ENCODE measurements around the gene ALDH1A1. TPM values are rescaled to one million over a fixed set of nuclear protein-coding genes. Genes with fewer than 3 reads are reported as not detected.

The ALDH1A1 gene
- polyA plus RNA-seq, 3 donors = 28.6 to 117 (median 105) TPM

DNA sequence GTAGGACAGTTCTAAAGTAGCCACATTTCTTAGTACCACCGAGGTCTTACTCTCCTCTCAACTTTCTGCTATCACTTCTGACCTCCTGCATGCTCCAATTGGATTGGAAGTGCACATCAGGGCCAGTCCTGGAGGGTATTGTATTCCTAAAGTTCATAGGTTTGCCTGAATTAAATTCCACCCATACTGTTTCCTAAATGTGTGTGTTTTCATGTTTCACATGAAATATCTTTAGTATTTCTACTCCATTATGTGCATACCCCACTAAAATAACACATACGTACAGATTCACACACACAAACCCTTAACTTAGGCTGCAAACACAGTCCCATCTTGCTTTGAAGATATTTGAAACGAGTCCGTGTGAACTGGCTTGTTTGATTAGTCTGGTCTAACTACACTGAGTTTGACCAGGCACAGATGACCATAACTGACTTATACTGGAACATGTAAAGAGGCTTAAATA is 24.8 kb downstream of the ALDH1A1 start:
- Histone ChIP-seq H3K9ac (ENCODE audit: insufficient read depth, low read length, poor library complexity, severe bottlenecking) (no peak overlapping the region), H3K27ac (ENCODE audit: low read depth in 1 of 2, low read length in 2 of 2) (no peak overlapping the region), H3K4me2 (replicated peaks; ENCODE audit: extremely low read depth, low read length, poor library complexity, severe bottlenecking) (no peak overlapping the region), H4K20me1 (ENCODE audit: insufficient read depth, low read length) (no peaks in the 10 kb centered on the region), H3K4me1 (ENCODE audit: control insufficient read depth in 1 of 2, insufficient read depth in 2 of 2, low read length in 2 of 2) (peaks cover 22 to 29% of the 10 kb centered on the region in 2 donors), H2AFZ (ENCODE audit: insufficient read depth, low read depth, low read length, poor library complexity, severe bottlenecking) (no peak overlapping the region), H3K27me3 (ENCODE audit: control insufficient read depth in 2 of 2, insufficient read depth in 2 of 2, low read length in 2 of 2) (no peaks in the 10 kb centered on the region), H3K79me2 (ENCODE audit: insufficient read depth, low read length) (no peaks in the 10 kb centered on the region), H3K36me3 (replicated peaks in 1 of 2; ENCODE audit: control insufficient read depth in 1 of 2, insufficient read depth in 2 of 2, low read length in 2 of 2) (peaks cover 0 to 6% of the 10 kb centered on the region in 2 donors), H3K9me3 (replicated peaks in 1 of 2; ENCODE audit: control insufficient read depth in 1 of 2, insufficient read depth in 1 of 2, low read length in 2 of 2) (no peaks in the 10 kb centered on the region), H3K4me3 (replicated peaks in 1 of 3; ENCODE audit: low read depth in 2 of 3, low read length in 3 of 3) (no peak overlapping the region)
- Mint-ChIP-seq H3K27me3 (ENCODE audit: low read depth in 3 of 3) (no peaks in the 10 kb centered on the region), H3K36me3 (peaks cover 26 to 50% of the 10 kb centered on the region in 2 donors), H3K4me1 (peaks cover 25% of the 10 kb centered on the region), H3K4me3 (no peak overlapping the region), H3K9me3 (peaks cover 0 to 3% (median 0%) of the 10 kb centered on the region in 7 donors), H3K27ac (no peak overlapping the region)
- no peak for DNase-seq
- WGBS (ENCODE audit: insufficient coverage) = no CpG with 5 or more reads among the region's 4 CpGs
- intact Hi-C loops (cut with micrococcal nuclease) = no loop called here
- TF ChIP-seq, protein P1, sequence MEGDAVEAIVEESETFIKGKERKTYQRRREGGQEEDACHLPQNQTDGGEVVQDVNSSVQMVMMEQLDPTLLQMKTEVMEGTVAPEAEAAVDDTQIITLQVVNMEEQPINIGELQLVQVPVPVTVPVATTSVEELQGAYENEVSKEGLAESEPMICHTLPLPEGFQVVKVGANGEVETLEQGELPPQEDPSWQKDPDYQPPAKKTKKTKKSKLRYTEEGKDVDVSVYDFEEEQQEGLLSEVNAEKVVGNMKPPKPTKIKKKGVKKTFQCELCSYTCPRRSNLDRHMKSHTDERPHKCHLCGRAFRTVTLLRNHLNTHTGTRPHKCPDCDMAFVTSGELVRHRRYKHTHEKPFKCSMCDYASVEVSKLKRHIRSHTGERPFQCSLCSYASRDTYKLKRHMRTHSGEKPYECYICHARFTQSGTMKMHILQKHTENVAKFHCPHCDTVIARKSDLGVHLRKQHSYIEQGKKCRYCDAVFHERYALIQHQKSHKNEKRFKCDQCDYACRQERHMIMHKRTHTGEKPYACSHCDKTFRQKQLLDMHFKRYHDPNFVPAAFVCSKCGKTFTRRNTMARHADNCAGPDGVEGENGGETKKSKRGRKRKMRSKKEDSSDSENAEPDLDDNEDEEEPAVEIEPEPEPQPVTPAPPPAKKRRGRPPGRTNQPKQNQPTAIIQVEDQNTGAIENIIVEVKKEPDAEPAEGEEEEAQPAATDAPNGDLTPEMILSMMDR (IDR thresholded peaks at IDR 0.05) = no peak

DNA sequence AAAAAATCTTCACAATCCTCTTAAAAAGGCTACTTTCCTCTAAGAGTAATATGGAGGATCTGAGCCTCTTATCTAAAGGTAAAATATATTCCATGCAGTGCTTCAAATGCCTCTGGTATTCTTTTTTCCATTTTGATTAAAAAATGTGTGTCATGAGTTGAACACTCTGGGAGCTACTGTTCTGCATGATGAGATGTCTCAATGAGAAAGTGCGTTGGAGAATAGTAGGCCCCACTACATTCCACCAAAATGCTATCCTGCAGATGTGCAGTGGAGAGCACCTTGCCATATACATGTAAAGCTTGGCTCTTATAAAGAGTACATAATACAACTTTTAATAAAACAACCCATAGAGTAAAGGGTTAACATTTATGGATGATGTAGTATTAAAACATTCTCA is 26.3 kb downstream of the ALDH1A1 start:
- peak overlapping the region in 5 of 7 donors; percentile 90 to 97 (median 94) for H3K27ac Mint-ChIP-seq
- Histone ChIP-seq H3K4me1 (ENCODE audit: control insufficient read depth in 1 of 2, insufficient read depth in 2 of 2, low read length in 2 of 2) (peaks cover 22 to 29% of the 10 kb centered on the region in 2 donors), H3K4me3 (replicated peaks in 1 of 3; ENCODE audit: low read depth in 2 of 3, low read length in 3 of 3) (no peak overlapping the region), H3K36me3 (replicated peaks in 1 of 2; ENCODE audit: control insufficient read depth in 1 of 2, insufficient read depth in 2 of 2, low read length in 2 of 2) (peaks cover 0 to 6% of the 10 kb centered on the region in 2 donors), H3K27ac (ENCODE audit: low read depth in 1 of 2, low read length in 2 of 2) (peak overlapping the region in 1 of 2 donors; percentile 87), H3K27me3 (ENCODE audit: control insufficient read depth in 2 of 2, insufficient read depth in 2 of 2, low read length in 2 of 2) (no peaks in the 10 kb centered on the region), H3K9ac (ENCODE audit: insufficient read depth, low read length, poor library complexity, severe bottlenecking) (no peak overlapping the region), H3K9me3 (replicated peaks in 1 of 2; ENCODE audit: control insufficient read depth in 1 of 2, insufficient read depth in 1 of 2, low read length in 2 of 2) (no peaks in the 10 kb centered on the region), H3K79me2 (ENCODE audit: insufficient read depth, low read length) (no peaks in the 10 kb centered on the region), H4K20me1 (ENCODE audit: insufficient read depth, low read length) (no peaks in the 10 kb centered on the region), H3K4me2 (replicated peaks; ENCODE audit: extremely low read depth, low read length, poor library complexity, severe bottlenecking) (no peak overlapping the region), H2AFZ (ENCODE audit: insufficient read depth, low read depth, low read length, poor library complexity, severe bottlenecking) (no peak overlapping the region)
- H3K4me1 Mint-ChIP-seq = peaks cover 25% of the 10 kb centered on the region
- no CpG with 5 or more reads among the region's 1 CpG for WGBS (ENCODE audit: insufficient coverage)
- no peaks in the 10 kb centered on the region for H3K27me3 Mint-ChIP-seq (ENCODE audit: low read depth in 3 of 3)
- H3K9me3 Mint-ChIP-seq = peaks cover 0 to 4% (median 0%) of the 10 kb centered on the region in 7 donors
- intact Hi-C loops (cut with micrococcal nuclease) = no loop called here
- no peak for DNase-seq
- H3K36me3 Mint-ChIP-seq = peaks cover 40 to 62% of the 10 kb centered on the region in 2 donors
- TF ChIP-seq, protein P1 (IDR thresholded peaks at IDR 0.05) = no peak
- no peak overlapping the region for H3K4me3 Mint-ChIP-seq

All from CD14-positive monocyte (primary cell).